Fibroblast of gingiva (primary cell): ENCODE data around the gene SGPL1.
"Not testable (repeated sequence)": the region's sequence is repeated elsewhere in the genome, so short reads cannot be mapped to it uniquely, and the experiment has no call there.

ENCODE experiments used
- DNase-seq: peaks from one replicate; pipeline ENCODE4 v3.0.0-alpha.2; 2011; ENCODE audit warnings: low read depth

Gene SGPL1

GRCh38 chr10:70815504-70816219, at the start of gene SGPL1:
Gene SGPL1, plus strand, starts transcription at chr10:70815948. Its CDS starts 906 bp downstream, at chr10:70816854.
- peak; percentile 77 for DNase-seq

GRCh38 chr10:70768026-70768685, 47.6 kb upstream of the SGPL1 start:
- DNase-seq: not testable (repeated sequence)

GRCh38 chr10:70769121-70769520, 46.6 kb upstream of the SGPL1 start:
- DNase-seq: no peak

GRCh38 chr10:70770001-70770400, 45.7 kb upstream of the SGPL1 start:
- no peak for DNase-seq

GRCh38 chr10:70770516-70770915, 45.2 kb upstream of the SGPL1 start:
- not testable (repeated sequence) for DNase-seq

- no peak for DNase-seq
These were observed 44.2 kb upstream of the SGPL1 start for GRCh38 chr10:70771311-70772194.

GRCh38 chr10:70772627-70773026, 43.1 kb upstream of the SGPL1 start:
- no peak for DNase-seq

GRCh38 chr10:70773461-70773860, 42.3 kb upstream of the SGPL1 start:
- no peak for DNase-seq

- DNase-seq: no peak
These were observed 41.6 kb upstream of the SGPL1 start for GRCh38 chr10:70773965-70774809.

GRCh38 chr10:70774810-70775678, 40.7 kb upstream of the SGPL1 start:
- no peak for DNase-seq

GRCh38 chr10:70775679-70776454, 39.9 kb upstream of the SGPL1 start:
- DNase-seq: no peak

GRCh38 chr10:70776455-70777005, 39.2 kb upstream of the SGPL1 start:
- DNase-seq: no peak

GRCh38 chr10:70777063-70777875, 38.5 kb upstream of the SGPL1 start:
- DNase-seq: no peak

- DNase-seq: no peak
These were observed 37.4 kb upstream of the SGPL1 start for GRCh38 chr10:70778267-70778924.

GRCh38 chr10:70779088-70779487, 36.7 kb upstream of the SGPL1 start:
- no peak for DNase-seq

- DNase-seq: no peak
These were observed 36.0 kb upstream of the SGPL1 start for GRCh38 chr10:70779511-70780369.

GRCh38 chr10:70780370-70780760, 35.4 kb upstream of the SGPL1 start:
- DNase-seq: no peak
